NCI-H82 treated with DMSO at 0.1 percent for 48 hours (cell line): Measurements from ENCODE around the gene MTAP.
A peak's percentile ranks its signal among the peaks of the same experiment; 100 is the strongest.
"Not testable (repeated sequence)": the region's sequence is repeated elsewhere in the genome, so short reads cannot be mapped to it uniquely, and the experiment has no call there.

Source experiments
- DNase-seq: peaks from one replicate; lab custom pipeline; 2025; ENCODE audit not compliant: unreplicated experiment; lab: John Stamatoyannopoulos, UW

The MTAP gene

GRCh38 chr9:21906213-21906612, 103.8 kb downstream of the MTAP start:
- no peak for DNase-seq

GRCh38 chr9:21906881-21907280, 104.4 kb downstream of the MTAP start:
- no peak for DNase-seq

GRCh38 chr9:21919377-21920362, 117.2 kb downstream of the MTAP start:
- peak; percentile 28 for DNase-seq

- no peak for DNase-seq
These were observed 121.3 kb downstream of the MTAP start for GRCh38 chr9:21923694-21924093.

GRCh38 chr9:21927752-21928151, 125.3 kb downstream of the MTAP start:
- DNase-seq: no peak

- DNase-seq: no peak
These were observed 129.0 kb downstream of the MTAP start for GRCh38 chr9:21931428-21931827.

- no peak for DNase-seq
These were observed 130.8 kb downstream of the MTAP start for GRCh38 chr9:21933281-21933680.

GRCh38 chr9:21933865-21934264, 131.4 kb downstream of the MTAP start:
- no peak for DNase-seq

GRCh38 chr9:21935631-21936030, 133.2 kb downstream of the MTAP start:
- DNase-seq: no peak

- no peak for DNase-seq
These were observed 133.7 kb downstream of the MTAP start for GRCh38 chr9:21936161-21936560.

GRCh38 chr9:21941337-21941995, 139.0 kb downstream of the MTAP start:
- no peak for DNase-seq

- no peak for DNase-seq
These were observed 141.0 kb downstream of the MTAP start for GRCh38 chr9:21943464-21943863.

- DNase-seq: no peak
These were observed 143.2 kb downstream of the MTAP start for GRCh38 chr9:21945606-21946005.

- DNase-seq: no peak
These were observed 156.4 kb downstream of the MTAP start for GRCh38 chr9:21958833-21959232.

GRCh38 chr9:21959268-21959667, 156.8 kb downstream of the MTAP start:
- DNase-seq: not testable (repeated sequence)

- DNase-seq: no peak
These were observed 159.1 kb downstream of the MTAP start for GRCh38 chr9:21961569-21961968.

- DNase-seq: no peak
These were observed 162.5 kb downstream of the MTAP start for GRCh38 chr9:21964925-21965385.

- no peak for DNase-seq
These were observed 163.0 kb downstream of the MTAP start for GRCh38 chr9:21965401-21965951.

GRCh38 chr9:21966140-21966851, 163.9 kb downstream of the MTAP start:
- DNase-seq: no peak

- no peak for DNase-seq
These were observed 164.7 kb downstream of the MTAP start for GRCh38 chr9:21967169-21967568.

- DNase-seq: no peak
These were observed 165.3 kb downstream of the MTAP start for GRCh38 chr9:21967702-21968101.
